IMR-90 (cell line): Measurements from ENCODE around the gene OR8B4. TPM values are rescaled to one million over a fixed set of nuclear protein-coding genes. Genes with fewer than 3 reads are reported as not detected.

ENCODE experiments used
- ATAC-seq: fragments of 200-7000 bp; cut with Tn5 transposase; 2 replicates; pipeline ENCODE4 v1.9.1; 2020; ENCODE audit warnings: low read depth, mild to moderate bottlenecking, moderate library complexity
- BruUV-seq: library from RNA; stranded (reverse); fragments of 400-500 nt; replicated peaks from 2 replicates; lab custom pipeline; 2021; lab: Mats Ljungman, UMichigan
- CTCF ChIA-PET: fragments of 300-600 bp; formaldehyde crosslinking; extraction: SDS; loops from one replicate; lab custom pipeline; 2021; ENCODE audit warnings: antibody characterized with exemption; lab: Yijun Ruan, JAX
- POLR2A ChIA-PET: fragments of 300-600 bp; sonication (Branson Sonifier 250); formaldehyde crosslinking; loops from one replicate; lab custom pipeline; 2022; ENCODE audit warnings: antibody characterized with exemption; ENCODE audit not compliant: unreplicated experiment; lab: Charles Lee
- DNase-seq: peaks from one replicate; pipeline ENCODE4 v3.0.0; 2013
- H2AFZ ChIP-seq: replicated peaks from 2 replicates; pipeline ENCODE3; 2013; ENCODE audit warnings: low read length, mild to moderate bottlenecking; ENCODE audit not compliant: poor library complexity
- H2AK5ac ChIP-seq: 2 replicates; pipeline ENCODE4 v1.6.1; 2013; ENCODE audit warnings: low read depth, low read length, inconsistent platforms
- H2AK9ac ChIP-seq: replicated peaks from 2 replicates; pipeline ENCODE3; 2013; ENCODE audit warnings: mild to moderate bottlenecking, low read depth, low read length, moderate library complexity; ENCODE audit not compliant: poor library complexity
- H2BK120ac ChIP-seq: 2 replicates; pipeline ENCODE4 v1.6.1; 2013; ENCODE audit warnings: low read depth, low read length, inconsistent platforms
- H2BK15ac ChIP-seq: 3 replicates; pipeline ENCODE4 v1.6.1; 2013; ENCODE audit warnings: low read depth, low read length, inconsistent platforms
- H2BK20ac ChIP-seq: 2 replicates; pipeline ENCODE4 v1.6.1; 2013; ENCODE audit warnings: low read depth, mild to moderate bottlenecking, inconsistent platforms, low read length, moderate library complexity
- H2BK5ac ChIP-seq: 2 replicates; pipeline ENCODE4 v1.6.1; 2013; ENCODE audit warnings: mild to moderate bottlenecking, low read depth, low read length, inconsistent platforms; ENCODE audit not compliant: poor library complexity, severe bottlenecking
- H3K14ac ChIP-seq: replicated peaks from 2 replicates; pipeline ENCODE4 v1.6.1; 2013; ENCODE audit warnings: low read depth, low read length, inconsistent platforms
- H3K18ac ChIP-seq: 2 replicates; pipeline ENCODE4 v1.6.1; 2013; ENCODE audit warnings: low read depth, low read length, control low read depth
- H3K23ac ChIP-seq: 2 replicates; pipeline ENCODE4 v1.6.1; 2013; ENCODE audit warnings: low read depth, low read length, inconsistent platforms
- H3K27ac ChIP-seq: 2 replicates; pipeline ENCODE4 v1.5.1; 2013; ENCODE audit warnings: mild to moderate bottlenecking, control low read depth, low read length; ENCODE audit not compliant: insufficient read depth
- H3K27me3 ChIP-seq: 2 replicates; pipeline ENCODE4 v1.6.1; 2013; ENCODE audit warnings: low read length; ENCODE audit not compliant: control insufficient read depth, insufficient read depth
- H3K36me3 ChIP-seq: 2 replicates; pipeline ENCODE4 v1.6.1; 2013; ENCODE audit warnings: low read length, mixed read lengths; ENCODE audit not compliant: control insufficient read depth, insufficient read depth
- H3K4ac ChIP-seq: 2 replicates; pipeline ENCODE4 v1.6.1; 2013; ENCODE audit warnings: low read depth, low read length, inconsistent platforms
- H3K4me1 ChIP-seq: 2 replicates; pipeline ENCODE4 v1.6.1; 2013; ENCODE audit warnings: low read length, mixed read lengths; ENCODE audit not compliant: control insufficient read depth, insufficient read depth
- H3K4me2 ChIP-seq: 2 replicates; pipeline ENCODE4 v1.6.1; 2013; ENCODE audit warnings: low read depth, mild to moderate bottlenecking, control low read depth, low read length, moderate library complexity
- H3K4me3 ChIP-seq: 2 replicates; pipeline ENCODE4 v1.5.1; 2013; ENCODE audit warnings: low read depth, mild to moderate bottlenecking, control low read depth, low read length, moderate library complexity; ENCODE audit not compliant: insufficient read depth
- H3K56ac ChIP-seq: 2 replicates; pipeline ENCODE4 v1.6.1; 2013; ENCODE audit warnings: low read length, inconsistent platforms; ENCODE audit not compliant: insufficient read depth; ENCODE audit errors: extremely low read depth
- H3K79me1 ChIP-seq, 2 experiments: 2 replicates each; pipeline ENCODE4 v1.6.1; 2013; ENCODE audit warnings: low read length in 2 of 2, inconsistent platforms in 1 of 2, low read depth in 1 of 2
- H3K9ac ChIP-seq: 2 replicates; pipeline ENCODE4 v1.6.1; 2013; ENCODE audit warnings: low read depth, low read length, control low read depth
- H3K9me1 ChIP-seq: 2 replicates; pipeline ENCODE4 v1.6.1; 2013; ENCODE audit warnings: low read length, inconsistent platforms; ENCODE audit not compliant: insufficient read depth
- H3K9me3 ChIP-seq: 2 replicates; pipeline ENCODE4 v1.6.1; 2013; ENCODE audit warnings: low read length; ENCODE audit not compliant: control insufficient read depth, insufficient read depth
- H4K20me1 ChIP-seq: 2 replicates; pipeline ENCODE4 v1.6.1; 2013; ENCODE audit warnings: low read length, inconsistent platforms; ENCODE audit not compliant: insufficient read depth
- H4K5ac ChIP-seq: 2 replicates; pipeline ENCODE4 v1.6.1; 2013; ENCODE audit warnings: mild to moderate bottlenecking, low read depth, low read length, control low read depth
- H4K8ac ChIP-seq, 2 experiments: 2 replicates each; pipeline ENCODE4 v1.6.1; 2013; ENCODE audit warnings: low read depth in 2 of 2, low read length in 2 of 2, control low read depth in 1 of 2, inconsistent platforms in 1 of 2
- H4K91ac ChIP-seq: 2 replicates; pipeline ENCODE4 v1.6.1; 2013; ENCODE audit warnings: low read depth, low read length, inconsistent platforms; ENCODE audit not compliant: insufficient read depth
- NFE2L2 ChIP-seq: fragments of 150-350 bp; IDR thresholded peaks from 2 replicates; pipeline ENCODE4 v1.6.1; 2016; ENCODE audit warnings: low read depth, mild to moderate bottlenecking, low read length
- WGBS, 2 experiments: methylation state at CpG; one replicate each; pipeline versions ENCODE4 v1.1.5 to v1.1.7; 2013; ENCODE audit warnings: missing lambda C conversion rate in 2 of 2; ENCODE audit not compliant: insufficient read length in 1 of 2; ENCODE audit errors: extremely low coverage in 2 of 2; 5-methylcytosine and 5-hydroxymethylcytosine counted together
- dilution Hi-C: fragments of 300-500 bp; cut with HindIII; formaldehyde crosslinking; loops from one replicate; pipeline ENCODE4 v1.14.3; 2018; ENCODE audit warnings: low sequenced_read_pairs; ENCODE audit not compliant: unreplicated experiment
- in situ Hi-C: fragments of 300-500 bp; cut with MboI; formaldehyde crosslinking; loops from 3 replicates; pipeline ENCODE4 v1.14.3; 2019; ENCODE audit warnings: low sequenced_read_pairs, inconsistent platforms, mixed read lengths
- intact Hi-C: fragments of 100-400 bp; cut with micrococcal nuclease; formaldehyde crosslinking; loops from 2 replicates; pipeline ENCODE4 v1.10.0; 2022
- polyA plus RNA-seq, 3 experiments: library from polyadenylated mRNA; depleted of rRNA; stranded (reverse); fragments of >200 nt; gene quantifications; 2 replicates each; pipeline ENCODE4 v1.2.3, GENCODE V29; 2012; ENCODE audit warnings: low replicate concordance in 1 of 3
- total RNA-seq: library from RNA; depleted of rRNA; stranded (reverse); fragments of >200 nt; gene quantifications from 2 replicates; pipeline ENCODE4 v1.2.3, GENCODE V29; 2012

The OR8B4 gene
- total and polyA plus RNA-seq, 2 of the 4 experiments (the other 2 are of a cell fraction): not detected

DNA sequence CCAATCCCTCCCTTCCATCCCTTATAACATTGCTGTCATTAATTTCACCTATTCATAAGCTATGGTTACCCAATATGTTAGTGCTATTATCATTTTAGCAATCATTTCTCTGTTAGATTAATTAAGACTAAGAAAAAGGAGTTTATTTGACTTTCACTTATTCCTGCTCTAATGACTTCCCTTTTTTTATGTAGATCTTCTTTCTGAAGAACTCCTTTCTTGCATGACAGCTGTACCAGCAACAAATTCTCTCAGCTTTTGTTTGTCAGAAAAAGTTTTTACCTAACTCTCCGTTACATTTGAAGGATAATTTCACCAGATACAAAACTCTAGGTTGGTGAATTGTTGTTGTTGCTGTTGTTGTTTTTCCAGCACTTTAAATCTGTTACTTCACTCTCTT is 49.4 kb upstream of the OR8B4 start:
- Histone ChIP-seq H3K9ac (no peak overlapping the region), H3K9me3 (no peaks in the 10 kb centered on the region), H3K14ac (no peak overlapping the region), H2AK5ac (no peak overlapping the region), H3K27me3 (peaks cover 10% of the 10 kb centered on the region), H2AFZ (no peak overlapping the region), H2BK15ac (no peak overlapping the region), H3K9me1 (no peaks in the 10 kb centered on the region), H4K5ac (no peak overlapping the region), H3K4me3 (no peak overlapping the region), H3K4ac (no peak overlapping the region), H3K36me3 (no peaks in the 10 kb centered on the region), H3K4me1 (no peaks in the 10 kb centered on the region), H2AK9ac (no peak overlapping the region), H3K79me1 (no peaks in the 10 kb centered on the region), H2BK120ac (no peak overlapping the region), H4K20me1 (no peaks in the 10 kb centered on the region), H2BK20ac (no peak overlapping the region), H3K18ac (no peak overlapping the region), H4K91ac (no peak overlapping the region), H3K27ac (no peak overlapping the region), H3K4me2 (no peak overlapping the region), H2BK5ac (no peak overlapping the region), H3K56ac (no peak overlapping the region), H4K8ac (no peak overlapping the region), H3K23ac (no peak overlapping the region)
- CTCF ChIA-PET: no interaction called here
- TF ChIP-seq NFE2L2: no peak
- POLR2A ChIA-PET: no interaction called here
- dilution Hi-C loops (no loop called here), in situ Hi-C loops (no loop called here), intact Hi-C loops (no loop called here)
- DNase-seq (no peak), ATAC-seq (no peak)
- BruUV-seq: no TSS peak
- WGBS, 2 experiments: no CpG with 5 or more reads among the region's 1 CpG
